Upper lobe of left lung (tissue), 4 donors: ENCODE measurements around the gene MIA2.

Source experiments
- EP300 ChIP-seq, 4 donors: sonication (generic); formaldehyde crosslinking; IDR thresholded peaks; one replicate each; pipeline ENCODE4 v1.5.1; 2017; ENCODE audit warnings: antibody characterized with exemption in 4 of 4, control low read depth in 2 of 4
- POLR2A ChIP-seq, 4 donors: fragments of 450-650 bp; IDR thresholded peaks; one replicate each; pipeline ENCODE4 v1.5.1; 2016 to 2017; ENCODE audit warnings: antibody characterized with exemption in 4 of 4, mild to moderate bottlenecking in 2 of 4
- TF ChIP-seq, protein P1 (sequence below), 6 experiments: fragments of 450-650 bp in 4 of 6; fragments of 200-600 bp in 2 of 6; sonication (generic) in 2 of 6; IDR thresholded peaks; one replicate each; pipeline ENCODE4 v1.5.1; 2016 to 2019; ENCODE audit warnings: antibody characterized with exemption in 6 of 6

GRCh38 chr14:39431416-39432178 is 197.9 kb downstream of the MIA2 start:
- TF ChIP-seq, protein P1, sequence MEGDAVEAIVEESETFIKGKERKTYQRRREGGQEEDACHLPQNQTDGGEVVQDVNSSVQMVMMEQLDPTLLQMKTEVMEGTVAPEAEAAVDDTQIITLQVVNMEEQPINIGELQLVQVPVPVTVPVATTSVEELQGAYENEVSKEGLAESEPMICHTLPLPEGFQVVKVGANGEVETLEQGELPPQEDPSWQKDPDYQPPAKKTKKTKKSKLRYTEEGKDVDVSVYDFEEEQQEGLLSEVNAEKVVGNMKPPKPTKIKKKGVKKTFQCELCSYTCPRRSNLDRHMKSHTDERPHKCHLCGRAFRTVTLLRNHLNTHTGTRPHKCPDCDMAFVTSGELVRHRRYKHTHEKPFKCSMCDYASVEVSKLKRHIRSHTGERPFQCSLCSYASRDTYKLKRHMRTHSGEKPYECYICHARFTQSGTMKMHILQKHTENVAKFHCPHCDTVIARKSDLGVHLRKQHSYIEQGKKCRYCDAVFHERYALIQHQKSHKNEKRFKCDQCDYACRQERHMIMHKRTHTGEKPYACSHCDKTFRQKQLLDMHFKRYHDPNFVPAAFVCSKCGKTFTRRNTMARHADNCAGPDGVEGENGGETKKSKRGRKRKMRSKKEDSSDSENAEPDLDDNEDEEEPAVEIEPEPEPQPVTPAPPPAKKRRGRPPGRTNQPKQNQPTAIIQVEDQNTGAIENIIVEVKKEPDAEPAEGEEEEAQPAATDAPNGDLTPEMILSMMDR (IDR thresholded peaks at IDR 0.05) = peak in 2 of 6 experiments; percentile 12 to 15
- TF ChIP-seq POLR2A (IDR thresholded peaks at IDR 0.05) (peak in 2 of 4 donors; percentile 66 to 82), EP300 (IDR thresholded peaks at IDR 0.05) (no peak)
